A673 (cell line): Measurements from ENCODE around the gene INTS6. TPM values are rescaled to one million over a fixed set of nuclear protein-coding genes. Genes with fewer than 3 reads are reported as not detected.

Experiments
- BruUV-seq: library from RNA; stranded (reverse); fragments of 400-500 nt; replicated peaks from 2 replicates; lab custom pipeline; 2021; lab: Mats Ljungman, UMichigan
- CTCF ChIA-PET: fragments of 300-600 bp; sonication (Branson Sonifier 250); formaldehyde crosslinking; loops from one replicate; lab custom pipeline; 2022; ENCODE audit warnings: antibody characterized with exemption; lab: Charles Lee
- POLR2A ChIA-PET: fragments of 300-600 bp; sonication (Branson Sonifier 250); formaldehyde crosslinking; loops from one replicate; lab custom pipeline; 2022; ENCODE audit warnings: antibody characterized with exemption; ENCODE audit not compliant: low non-redundant PET; lab: Charles Lee
- DNase-seq: peaks from one replicate; pipeline ENCODE4 v3.0.0-alpha.2; 2015; ENCODE audit warnings: low spot score
- H3K27ac ChIP-seq: fragments of 200-600 bp; sonication (generic); 2 replicates; pipeline ENCODE4 v1.5.1; 2016; ENCODE audit warnings: mixed run types, low read depth, mild to moderate bottlenecking, mixed read lengths, antibody characterized with exemption, low read length; ENCODE audit not compliant: poor library complexity, severe bottlenecking
- H3K27me3 ChIP-seq: fragments of 200-600 bp; sonication (generic); replicated peaks from 2 replicates; pipeline ENCODE4 v1.6.1; 2017; ENCODE audit warnings: mixed run types, low read depth, mild to moderate bottlenecking, mixed read lengths, antibody characterized with exemption, low read length; ENCODE audit not compliant: insufficient read depth, poor library complexity
- H3K36me3 ChIP-seq: fragments of 200-600 bp; sonication (generic); 2 replicates; pipeline ENCODE4 v1.6.1; 2016; ENCODE audit warnings: mixed run types, mild to moderate bottlenecking, mixed read lengths, antibody characterized with exemption, low read length; ENCODE audit not compliant: insufficient read depth, poor library complexity, severe bottlenecking
- H3K4me1 ChIP-seq: fragments of 200-600 bp; sonication (generic); 2 replicates; pipeline ENCODE4 v1.6.1; 2017; ENCODE audit warnings: mixed run types, mild to moderate bottlenecking, mixed read lengths, antibody characterized with exemption, low read length; ENCODE audit not compliant: insufficient read depth, poor library complexity, severe bottlenecking
- H3K4me3 ChIP-seq: fragments of 200-600 bp; sonication (generic); 2 replicates; pipeline ENCODE4 v1.5.1; 2016; ENCODE audit warnings: low read depth, mixed run types, mild to moderate bottlenecking, mixed read lengths, low read length; ENCODE audit not compliant: poor library complexity, severe bottlenecking
- H3K9me3 ChIP-seq: fragments of 200-600 bp; sonication (generic); 2 replicates; pipeline ENCODE4 v1.6.1; 2016; ENCODE audit warnings: mixed run types, low read depth, mild to moderate bottlenecking, mixed read lengths, antibody characterized with exemption, low read length; ENCODE audit not compliant: poor library complexity, severe bottlenecking
- EZH2 ChIP-seq: fragments of 200-600 bp; sonication (generic); IDR thresholded peaks from 2 replicates; pipeline ENCODE4 v1.6.1; 2017; ENCODE audit warnings: borderline replicate concordance, low read depth, mild to moderate bottlenecking, mixed read lengths, antibody characterized with exemption, low read length; ENCODE audit not compliant: poor library complexity, severe bottlenecking
- intact Hi-C: fragments of 100-400 bp; cut with micrococcal nuclease; formaldehyde crosslinking; loops from one replicate; pipeline ENCODE4 v1.10.0; 2022; ENCODE audit not compliant: unreplicated experiment
- total RNA-seq: library from RNA; stranded (reverse); gene quantifications from 2 replicates; pipeline ENCODE4 v1.2.3, GENCODE V29; 2021
- TF ChIP-seq, protein P1 (sequence below): fragments of 300-800, 200-600 bp; sonication (generic); conservative IDR thresholded peaks from 2 replicates; pipeline ENCODE4 v1.5.1; 2017; ENCODE audit warnings: low read depth, mild to moderate bottlenecking, antibody characterized with exemption, low read length, moderate library complexity, mixed read lengths

Gene INTS6
- total RNA-seq, 1 experiment from 2014 or later = 90.4 TPM

DNA sequence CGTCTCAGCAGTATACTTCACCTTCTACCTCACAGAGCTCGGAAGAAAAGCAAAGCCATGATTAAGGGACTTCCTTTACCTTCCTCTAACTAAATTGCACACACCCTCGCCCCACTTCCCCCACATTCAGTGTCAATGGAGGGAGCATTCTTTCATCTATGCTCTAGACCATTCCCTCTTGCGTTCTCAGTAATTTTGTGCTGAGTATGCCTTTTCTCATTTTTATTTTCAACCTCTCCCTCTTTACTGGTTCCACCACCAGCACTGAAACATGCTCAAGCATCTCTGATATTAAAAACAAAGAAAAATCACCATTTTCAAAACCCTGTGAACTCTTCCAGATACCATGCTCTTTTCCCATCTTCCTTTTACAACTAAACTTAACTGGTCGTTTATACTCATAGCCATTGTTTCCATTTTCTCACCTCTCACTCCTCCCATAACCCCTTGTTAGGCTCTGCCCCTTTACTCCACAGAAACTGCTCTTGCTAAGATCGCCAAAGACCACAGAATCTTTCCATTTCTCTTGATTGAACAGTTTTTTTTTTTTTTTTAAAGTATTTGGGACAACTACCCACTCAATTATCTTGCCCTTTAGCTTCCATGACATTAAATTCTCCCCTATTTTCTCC is 81.0 kb downstream of the INTS6 start:
- Histone ChIP-seq H3K9me3 (no peaks in the 10 kb centered on the region), H3K4me1 (no peaks in the 10 kb centered on the region), H3K27me3 (no peaks in the 10 kb centered on the region), H3K27ac (no peak overlapping the region), H3K4me3 (no peak overlapping the region), H3K36me3 (peaks cover 85% of the 10 kb centered on the region)
- intact Hi-C loops = no loop called here
- BruUV-seq = no TSS peak
- CTCF ChIA-PET = no interaction called here
- no peak for DNase-seq
- POLR2A ChIA-PET = no interaction called here
- TF ChIP-seq, protein P1, sequence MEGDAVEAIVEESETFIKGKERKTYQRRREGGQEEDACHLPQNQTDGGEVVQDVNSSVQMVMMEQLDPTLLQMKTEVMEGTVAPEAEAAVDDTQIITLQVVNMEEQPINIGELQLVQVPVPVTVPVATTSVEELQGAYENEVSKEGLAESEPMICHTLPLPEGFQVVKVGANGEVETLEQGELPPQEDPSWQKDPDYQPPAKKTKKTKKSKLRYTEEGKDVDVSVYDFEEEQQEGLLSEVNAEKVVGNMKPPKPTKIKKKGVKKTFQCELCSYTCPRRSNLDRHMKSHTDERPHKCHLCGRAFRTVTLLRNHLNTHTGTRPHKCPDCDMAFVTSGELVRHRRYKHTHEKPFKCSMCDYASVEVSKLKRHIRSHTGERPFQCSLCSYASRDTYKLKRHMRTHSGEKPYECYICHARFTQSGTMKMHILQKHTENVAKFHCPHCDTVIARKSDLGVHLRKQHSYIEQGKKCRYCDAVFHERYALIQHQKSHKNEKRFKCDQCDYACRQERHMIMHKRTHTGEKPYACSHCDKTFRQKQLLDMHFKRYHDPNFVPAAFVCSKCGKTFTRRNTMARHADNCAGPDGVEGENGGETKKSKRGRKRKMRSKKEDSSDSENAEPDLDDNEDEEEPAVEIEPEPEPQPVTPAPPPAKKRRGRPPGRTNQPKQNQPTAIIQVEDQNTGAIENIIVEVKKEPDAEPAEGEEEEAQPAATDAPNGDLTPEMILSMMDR = no peak
- no peak for TF ChIP-seq EZH2

DNA sequence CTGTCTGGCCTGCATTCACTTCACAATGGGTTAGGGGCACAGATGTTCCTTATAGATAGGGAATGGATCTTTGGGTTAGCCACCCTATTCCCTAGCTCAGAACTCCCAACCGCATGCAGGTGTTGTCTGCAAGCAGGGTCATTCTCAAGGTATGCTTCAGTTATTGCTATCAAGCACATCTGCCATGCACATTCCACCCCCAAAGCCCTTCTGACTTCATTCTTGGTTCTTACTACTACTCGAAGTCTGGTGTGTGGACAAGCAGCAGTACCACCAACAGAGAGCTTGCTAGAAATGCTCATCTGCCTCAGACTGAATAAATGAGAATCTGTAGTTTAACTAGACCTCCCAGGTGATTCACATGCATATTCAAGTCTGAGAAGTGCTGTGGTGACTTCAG is 82.0 kb downstream of the INTS6 start:
- no peak for DNase-seq
- intact Hi-C loops = no loop called here
- H3K36me3 ChIP-seq = peaks cover 85% of the 10 kb centered on the region
- no peak overlapping the region for H3K4me3 ChIP-seq
- CTCF ChIA-PET = no interaction called here
- no peak for TF ChIP-seq EZH2
- TF ChIP-seq, protein P1 = no peak
- no TSS peak for BruUV-seq
- H3K27me3 ChIP-seq = no peaks in the 10 kb centered on the region
- no peaks in the 10 kb centered on the region for H3K9me3 ChIP-seq
- POLR2A ChIA-PET = no interaction called here
- H3K27ac ChIP-seq = no peak overlapping the region
- H3K4me1 ChIP-seq = no peaks in the 10 kb centered on the region

DNA sequence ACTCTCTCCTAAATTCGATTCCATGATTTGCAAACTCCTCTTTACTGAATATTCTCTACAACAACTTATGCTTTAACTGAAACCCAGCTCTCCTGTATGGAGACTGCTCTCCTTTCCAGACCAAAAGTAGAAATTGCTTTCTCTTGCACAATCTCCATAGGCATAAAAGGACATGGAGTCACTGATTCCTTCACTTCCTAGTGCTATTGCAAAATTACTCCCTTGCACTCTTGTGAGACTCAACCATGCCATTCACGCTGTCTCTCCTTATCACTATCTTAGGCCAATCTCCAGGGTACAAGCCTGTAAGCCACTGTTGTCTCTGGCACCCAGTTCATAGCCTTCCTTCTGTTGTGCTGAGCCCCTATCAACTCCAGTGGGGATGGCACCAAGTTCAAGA is 82.7 kb downstream of the INTS6 start:
- Histone ChIP-seq H3K9me3 (no peaks in the 10 kb centered on the region), H3K27me3 (no peaks in the 10 kb centered on the region), H3K36me3 (peaks cover 85% of the 10 kb centered on the region), H3K4me3 (no peak overlapping the region), H3K27ac (peak overlapping the region; percentile 31), H3K4me1 (no peaks in the 10 kb centered on the region)
- intact Hi-C loops = no loop called here
- CTCF ChIA-PET = no interaction called here
- no TSS peak for BruUV-seq
- no peak for DNase-seq
- POLR2A ChIA-PET = no interaction called here
- TF ChIP-seq, protein P1 = no peak
- TF ChIP-seq EZH2 = no peak
